Stimulated activated CD8-positive, alpha-beta memory T cell treated with anti-CD3 and anti-CD28 coated beads, Interleukin-2, amount 100 ng/mL, for 48 hours (primary cell): Measurements from ENCODE around the gene ZNF254.
"Not testable (repeated sequence)": the region's sequence is repeated elsewhere in the genome, so short reads cannot be mapped to it uniquely, and the experiment has no call there.

Experiments
- DNase-seq, 2 donors: peaks; one replicate each; pipeline ENCODE4 v3.0.0-alpha.2; 2020; ENCODE audit warnings: low read depth in 2 of 2

Gene ZNF254

DNA sequence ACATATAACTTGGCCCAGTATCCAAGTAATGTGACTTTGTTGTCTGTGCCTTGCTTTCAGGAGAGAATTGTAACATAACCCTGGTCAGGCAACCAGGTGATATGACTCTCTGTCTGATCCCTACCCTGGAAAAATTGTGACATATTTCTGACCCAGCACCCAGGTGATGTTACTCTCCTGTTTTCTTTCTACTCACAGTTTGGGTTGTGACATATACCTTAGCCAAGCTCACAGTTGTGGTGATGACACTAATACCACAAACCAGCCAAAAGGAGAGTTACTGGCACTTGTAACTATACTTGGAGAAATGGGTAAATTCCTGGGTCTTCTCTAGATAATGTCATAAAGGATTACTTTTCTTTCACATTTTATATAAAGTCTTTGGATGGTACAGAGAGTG is 14.3 kb upstream of the ZNF254 start:
- no peak for DNase-seq

DNA sequence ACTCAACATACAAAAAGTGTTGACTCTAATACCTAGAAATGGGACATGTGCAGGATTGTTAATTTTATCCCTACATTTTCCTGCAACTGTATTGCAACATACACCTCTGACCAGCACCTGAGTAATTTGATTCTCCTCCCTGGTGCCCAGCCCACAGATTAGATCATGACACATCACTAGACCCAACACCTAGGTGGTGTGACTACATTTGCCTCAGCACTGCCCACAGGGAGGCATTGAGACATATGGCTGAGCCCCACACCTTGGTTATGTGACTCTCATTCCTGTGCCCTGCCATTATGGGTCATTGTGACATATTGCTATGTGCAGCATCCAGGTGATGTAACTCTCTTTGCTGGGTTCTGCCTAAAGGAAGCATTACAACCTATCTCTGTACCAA is 13.2 kb upstream of the ZNF254 start:
- no peak for DNase-seq

DNA sequence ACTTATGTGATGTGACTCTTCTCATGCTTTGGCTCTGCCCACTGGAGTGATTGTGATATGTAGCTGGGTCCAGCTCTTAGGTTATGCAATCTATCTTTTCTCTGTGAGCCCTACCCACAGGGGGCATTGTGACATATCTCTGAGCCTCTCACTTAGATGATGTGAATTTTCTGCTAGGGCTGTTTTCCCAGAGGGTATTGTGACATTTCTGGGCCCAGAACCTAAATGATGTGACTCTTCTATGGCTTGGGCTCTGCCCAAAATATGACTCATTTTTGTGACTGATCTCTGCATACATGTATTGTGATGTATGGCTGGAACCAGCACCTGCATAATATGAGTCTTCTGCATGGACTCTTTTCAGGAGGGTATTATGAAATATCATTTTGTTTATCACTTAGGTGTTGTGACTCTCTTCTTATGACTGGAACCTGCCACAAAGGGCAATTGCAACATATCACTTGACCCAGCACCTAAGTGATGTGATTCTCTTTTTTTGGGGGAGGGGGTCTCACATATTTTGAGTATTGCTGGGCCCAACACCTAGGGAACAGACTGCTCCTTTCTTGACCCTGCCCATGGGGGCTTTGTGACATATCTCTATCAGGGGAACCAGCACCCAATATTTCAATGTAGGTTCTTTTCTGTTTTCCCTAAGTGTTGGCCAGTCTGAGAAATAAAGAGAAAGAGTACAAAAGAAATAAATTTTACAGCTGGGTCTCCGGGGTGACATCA is 12.1 kb upstream of the ZNF254 start:
- DNase-seq, result no peak

DNA sequence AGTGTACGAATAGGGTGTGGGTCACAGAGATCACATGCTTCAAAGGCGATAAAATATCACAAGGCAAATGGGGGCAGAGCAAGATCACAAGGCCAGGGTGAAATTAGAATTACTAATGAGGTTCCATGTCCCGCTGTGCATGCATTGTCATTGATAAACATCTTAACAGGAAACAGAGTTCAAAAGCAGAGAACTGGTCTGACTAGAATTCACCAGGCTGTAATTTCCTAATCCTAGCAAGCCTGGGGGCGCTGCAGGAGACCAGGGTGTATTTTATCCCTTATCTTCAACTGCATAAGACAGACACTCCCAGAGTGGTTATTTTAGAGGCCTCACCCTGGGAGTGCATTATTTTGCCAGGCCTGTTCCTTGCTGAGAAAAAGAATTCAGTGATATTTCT is 11.5 kb upstream of the ZNF254 start:
- not testable (repeated sequence) for DNase-seq

DNA sequence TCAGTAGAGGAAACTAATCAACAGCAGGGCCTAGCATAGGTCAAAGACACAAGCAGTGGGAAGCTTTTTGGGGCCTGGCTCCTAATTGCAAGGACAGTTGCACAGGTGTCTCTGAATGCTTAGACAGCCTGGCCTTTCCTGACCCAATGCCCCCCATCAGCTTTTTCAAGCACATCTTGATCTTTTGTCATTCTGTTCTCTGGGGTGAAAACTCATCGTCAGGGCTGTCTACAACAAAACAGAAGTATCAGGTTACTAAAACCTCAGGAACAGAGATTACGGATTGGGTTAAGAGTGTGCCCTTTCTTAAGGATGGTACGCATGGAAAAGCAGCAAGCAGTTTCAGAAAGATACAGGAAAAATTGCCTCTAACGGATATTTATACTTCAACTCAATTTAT is 8.3 kb upstream of the ZNF254 start:
- no peak for DNase-seq

DNA sequence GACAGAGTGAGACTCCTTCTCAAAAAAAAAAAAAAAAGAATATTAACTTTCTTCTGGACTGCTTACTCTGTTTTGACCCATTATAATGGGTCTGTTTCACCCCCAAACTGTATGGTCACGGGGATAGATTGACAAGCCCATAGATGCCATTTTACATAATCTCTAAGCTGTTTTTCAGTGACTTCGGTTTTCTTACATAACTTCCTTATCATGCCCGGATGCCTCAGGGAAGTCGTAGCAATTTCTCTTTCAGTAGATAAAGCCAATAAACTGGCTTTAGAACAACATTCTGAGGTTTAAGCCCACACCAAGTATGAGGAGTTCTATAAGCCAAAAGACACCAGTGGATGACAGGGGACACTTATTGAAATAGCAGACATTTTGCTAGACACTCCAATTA is 5.9 kb upstream of the ZNF254 start:
- DNase-seq, result no peak

DNA sequence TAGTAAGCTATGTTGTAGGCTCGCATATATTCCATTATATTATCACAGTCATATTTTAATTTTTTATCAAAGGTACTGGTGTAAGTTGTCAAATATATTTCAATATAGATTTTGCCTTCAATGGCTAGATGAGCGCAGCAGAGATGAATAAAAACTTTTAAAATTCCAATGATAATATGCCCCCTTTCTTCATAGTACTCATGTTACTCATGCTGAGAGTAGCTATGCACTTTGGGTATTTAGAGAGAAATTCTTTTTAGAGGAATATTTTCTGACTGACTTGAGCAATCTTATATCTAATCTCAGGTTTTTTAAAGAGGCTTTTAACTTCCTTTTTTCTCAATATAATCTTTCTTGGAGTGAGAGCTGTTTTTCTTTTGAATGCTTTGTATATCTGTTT is 11.4 kb downstream of the ZNF254 start:
- no peak for DNase-seq

DNA sequence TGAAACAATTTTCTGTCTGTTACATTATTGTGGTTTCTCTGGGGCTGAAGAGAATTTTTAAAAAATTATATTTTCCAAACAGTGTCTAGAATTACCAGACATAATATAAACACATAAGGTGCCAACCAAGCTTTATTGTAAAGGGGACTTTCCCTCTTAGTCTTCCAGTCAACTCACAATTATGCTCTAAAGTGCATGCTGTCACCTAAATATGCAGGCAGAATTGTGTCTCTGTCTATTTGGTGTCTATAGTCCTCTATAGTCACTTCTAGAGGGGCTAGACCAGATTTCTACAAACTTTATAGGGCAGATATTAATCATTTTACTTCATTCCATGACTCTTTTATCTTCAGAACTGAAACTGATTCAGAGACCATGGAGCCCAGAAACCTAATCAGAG is 12.8 kb downstream of the ZNF254 start:
- no peak for DNase-seq

DNA sequence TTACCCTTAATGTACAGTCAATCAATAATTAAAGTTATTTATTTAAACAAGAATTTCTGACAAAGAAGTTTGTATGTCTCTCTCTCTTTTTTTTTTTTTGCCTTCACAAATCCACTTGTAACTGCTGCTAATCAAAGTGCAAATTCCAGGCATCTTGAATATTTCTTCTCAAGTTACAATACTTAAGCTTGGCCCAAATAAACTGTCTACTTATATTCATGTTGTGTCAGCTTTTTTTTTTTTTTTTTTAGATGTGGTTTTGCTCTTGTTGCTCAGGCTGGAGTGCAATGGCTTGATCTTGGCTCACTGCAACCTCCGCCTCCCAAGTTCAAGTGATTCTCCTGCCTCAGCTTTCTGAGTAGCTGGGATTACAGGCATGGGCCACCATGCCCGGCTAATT is 13.6 kb downstream of the ZNF254 start:
- not testable (repeated sequence) for DNase-seq

DNA sequence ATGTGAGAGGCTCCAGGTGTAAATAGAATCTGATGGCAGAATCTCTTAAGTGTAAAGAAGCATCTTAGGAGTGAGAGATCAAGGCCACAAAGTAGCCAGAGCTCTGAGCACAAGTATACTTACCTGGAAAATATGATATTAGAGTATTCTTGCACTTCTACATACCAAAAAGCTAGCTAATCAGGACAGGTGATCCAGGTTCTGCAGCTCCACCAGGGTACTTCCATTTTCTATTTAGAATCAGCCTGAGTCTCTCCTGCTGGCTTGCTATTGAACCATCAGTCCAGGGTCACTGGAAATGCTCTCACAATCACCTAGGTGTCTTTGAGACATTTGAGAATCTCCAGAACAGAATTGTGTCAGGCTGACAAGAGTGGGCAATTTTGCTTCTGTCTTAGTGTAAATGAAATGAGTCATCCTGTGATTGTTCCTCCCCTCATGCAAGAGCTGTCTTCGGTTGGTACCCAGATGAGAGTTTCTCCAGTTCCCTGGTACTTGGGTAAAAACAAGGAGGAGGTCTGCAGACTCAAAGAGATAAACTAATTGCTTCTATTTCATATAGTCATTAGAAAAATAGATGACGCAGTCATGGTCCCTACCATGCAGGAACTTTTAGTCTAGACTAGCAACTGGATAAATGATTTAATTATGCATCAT is 14.6 kb downstream of the ZNF254 start:
- no peak for DNase-seq

DNA sequence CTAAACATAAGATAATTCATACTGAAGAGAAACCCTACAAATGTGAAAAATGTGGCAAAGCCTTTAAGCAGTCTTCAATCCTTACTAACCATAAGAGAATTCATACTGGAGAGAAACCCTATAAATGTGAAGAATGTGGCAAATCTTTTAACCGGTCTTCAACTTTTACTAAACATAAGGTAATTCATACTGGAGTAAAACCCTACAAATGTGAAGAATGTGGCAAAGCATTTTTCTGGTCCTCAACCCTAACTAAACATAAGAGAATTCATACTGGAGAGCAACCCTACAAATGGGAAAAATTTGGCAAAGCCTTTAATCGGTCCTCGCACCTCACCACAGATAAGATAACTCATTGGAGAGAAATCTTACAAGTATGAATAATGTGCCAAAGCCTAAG is 40.6 kb downstream of the ZNF254 start:
- no peak for DNase-seq

DNA sequence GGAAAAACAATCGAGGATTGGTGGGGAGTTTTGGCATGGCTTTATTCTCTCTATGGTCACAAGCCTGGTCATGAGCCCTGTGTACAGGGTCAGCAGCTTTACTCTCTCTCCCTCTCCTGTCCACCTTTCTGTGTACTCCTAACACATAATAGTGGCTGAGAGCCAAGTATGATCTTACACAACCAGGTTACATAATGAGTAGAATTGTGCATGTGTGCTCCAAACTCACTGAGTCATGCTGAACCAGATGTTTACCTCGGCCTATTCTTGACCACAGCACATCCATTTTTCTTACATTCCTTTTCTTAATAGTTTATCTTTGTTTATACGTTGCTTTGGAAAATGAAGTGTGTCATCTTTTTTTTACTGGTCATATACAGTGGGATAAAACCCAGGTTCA is 53.1 kb downstream of the ZNF254 start:
- DNase-seq, result no peak

DNA sequence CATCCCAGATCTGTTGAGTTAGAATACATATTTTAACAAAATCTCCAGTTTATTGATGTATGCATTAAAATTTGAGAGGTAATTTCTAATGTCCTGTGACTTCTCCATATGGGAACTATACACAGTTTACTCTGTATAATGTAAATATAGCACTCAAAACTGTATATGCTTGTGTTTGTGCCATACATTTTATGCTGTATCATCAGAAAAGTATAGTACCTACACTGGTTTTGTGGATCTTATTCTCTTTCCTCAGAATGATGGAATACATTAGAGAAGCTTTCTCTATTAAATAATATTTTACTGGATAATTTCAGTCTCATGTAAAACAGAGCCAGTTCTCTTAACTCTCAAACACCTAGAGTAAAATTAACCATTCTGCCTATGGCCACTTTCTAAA is 53.6 kb downstream of the ZNF254 start:
- no peak for DNase-seq

DNA sequence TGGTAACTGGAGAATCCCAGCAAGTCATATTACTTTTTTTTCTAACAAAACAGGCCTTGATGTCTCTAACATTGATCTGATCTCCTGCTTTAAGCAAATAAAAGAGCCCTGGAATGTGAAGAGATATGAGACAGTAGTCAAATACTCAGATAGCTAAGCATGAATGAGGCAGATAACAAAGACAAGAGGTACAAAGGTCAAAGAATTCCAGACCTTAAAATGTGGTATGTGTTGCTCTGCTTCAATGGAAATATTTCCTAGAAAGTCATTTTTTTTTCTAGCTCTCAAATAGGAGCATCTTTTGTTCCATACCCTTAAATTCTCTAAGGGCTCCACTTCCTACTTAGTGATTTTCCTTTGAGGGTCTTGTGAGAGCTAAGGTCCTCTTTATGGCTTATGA is 54.6 kb downstream of the ZNF254 start:
- no peak for DNase-seq

DNA sequence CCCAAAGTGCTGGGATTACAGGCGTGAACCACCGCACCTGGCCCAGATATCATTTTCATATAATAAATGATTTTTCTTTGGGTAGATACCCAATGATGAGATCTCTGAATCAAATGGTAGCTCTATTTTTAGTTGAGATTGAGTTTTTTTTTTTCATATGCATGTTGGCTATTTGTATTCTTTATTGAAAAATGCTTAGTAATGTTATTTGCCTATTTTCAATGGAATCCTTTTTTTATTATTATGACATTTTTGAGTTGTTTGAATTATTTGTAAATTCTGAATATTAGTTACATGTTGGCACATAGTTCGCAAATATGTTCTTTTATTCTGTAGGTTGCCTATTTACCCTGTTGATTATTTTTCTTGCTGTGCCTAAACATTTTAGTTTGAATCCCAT is 55.8 kb downstream of the ZNF254 start:
- no peak for DNase-seq

DNA sequence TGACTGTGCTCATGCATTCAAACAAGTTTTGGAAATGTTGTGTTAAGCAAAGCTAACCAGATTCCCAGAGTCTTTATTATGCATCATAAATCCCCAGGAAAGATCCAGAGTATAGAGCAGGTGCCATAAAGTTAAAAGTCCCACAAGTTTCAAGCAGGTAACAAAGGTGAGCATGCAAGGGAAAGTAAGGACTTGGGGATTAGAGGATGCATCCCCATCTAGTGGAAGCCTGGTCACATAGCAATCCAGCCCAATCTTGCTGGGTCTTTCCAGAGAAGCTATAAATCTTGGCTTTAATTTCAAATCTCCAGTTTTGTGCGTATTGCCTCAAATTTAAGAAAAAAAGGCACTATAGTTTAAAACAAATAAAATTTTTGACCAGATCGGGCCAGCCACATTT is 72.7 kb downstream of the ZNF254 start:
- no peak for DNase-seq

DNA sequence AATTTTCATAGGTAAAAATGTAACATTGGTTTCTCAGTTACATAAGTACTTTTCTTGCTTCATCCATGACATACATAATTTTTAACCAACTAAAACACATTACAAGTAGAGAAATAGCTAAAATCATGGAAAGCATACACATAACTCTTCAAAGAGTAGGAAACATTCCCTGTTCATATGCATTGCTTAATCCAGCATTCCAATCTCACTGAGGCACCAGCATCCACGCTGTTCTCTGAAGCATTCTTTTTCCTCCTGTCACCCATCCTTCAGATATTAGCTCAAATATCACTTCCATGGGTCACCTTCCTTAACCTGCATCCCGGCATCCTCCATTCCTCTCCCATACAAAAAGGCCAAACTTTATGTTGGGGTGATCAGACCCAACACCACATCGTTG is 79.1 kb downstream of the ZNF254 start:
- DNase-seq, result no peak

DNA sequence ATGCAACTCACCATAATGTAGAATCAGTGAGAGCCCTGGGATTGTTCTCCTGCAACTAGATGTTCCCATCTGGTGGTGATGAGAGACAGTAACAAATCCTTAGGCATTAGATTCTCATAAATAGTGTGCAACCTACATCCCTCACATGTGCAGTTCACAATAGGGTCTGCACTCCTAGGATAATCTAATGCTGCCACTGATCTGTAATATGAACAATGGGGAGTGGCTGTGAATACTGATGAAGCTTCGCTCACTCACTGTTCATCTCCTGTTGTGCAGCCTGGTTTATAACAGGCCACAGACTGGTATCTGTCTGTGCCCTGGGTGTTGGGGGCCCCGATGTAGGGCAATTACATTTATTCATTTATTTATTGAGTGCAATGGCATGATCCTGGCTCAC is 86.9 kb downstream of the ZNF254 start:
- no peak for DNase-seq

DNA sequence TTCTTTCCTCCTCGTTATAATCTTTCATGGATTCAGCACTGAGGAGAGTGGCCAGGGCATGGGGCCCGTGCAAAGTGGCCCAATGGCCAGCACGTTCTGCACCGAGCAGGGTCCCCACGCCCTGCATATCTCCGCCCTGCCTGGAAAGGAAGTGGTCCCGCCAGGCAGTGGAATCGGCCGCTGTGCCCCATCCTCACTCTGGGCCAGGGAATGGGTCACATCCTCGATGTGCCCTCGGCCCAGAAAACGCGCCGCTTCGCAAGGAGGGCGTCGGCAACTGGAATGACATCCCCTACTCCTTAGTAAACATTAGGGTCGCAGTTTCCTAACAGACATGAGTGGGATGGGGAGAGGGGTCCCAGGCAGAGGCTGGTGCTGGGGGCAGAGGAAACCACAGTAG is 90.7 kb downstream of the ZNF254 start:
- no peak for DNase-seq

DNA sequence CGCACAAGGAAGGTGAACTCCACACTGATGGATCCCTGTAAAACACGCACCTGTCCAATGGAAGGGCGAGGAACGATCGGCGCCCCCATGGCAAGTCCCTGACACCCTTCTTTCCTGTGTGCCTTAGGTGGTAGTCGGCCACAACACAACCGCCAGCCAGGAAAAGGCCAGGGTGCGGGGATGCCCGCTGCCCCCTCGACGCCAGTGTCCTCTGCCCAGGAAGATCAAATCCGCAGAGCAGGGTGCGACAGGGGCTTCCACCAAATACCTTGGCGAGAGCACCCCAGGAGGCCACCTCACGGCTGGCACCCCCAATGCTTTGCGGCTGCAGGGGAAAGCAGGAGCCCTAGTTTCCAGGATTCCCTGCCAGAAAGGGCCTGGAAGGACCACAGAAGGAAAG is 91.2 kb downstream of the ZNF254 start:
- DNase-seq, result no peak
